SK-N-SH (cell line): Measurements from ENCODE around the gene ZNF132. TPM values are rescaled to one million over a fixed set of nuclear protein-coding genes. Genes with fewer than 3 reads are reported as not detected.

Source experiments
- CTCF ChIA-PET: fragments of 300-600, 350-600 bp; formaldehyde crosslinking; extraction: SDS; loops from one replicate; lab custom pipeline; 2021; lab: Yijun Ruan, JAX
- POLR2A ChIA-PET: fragments of 350-600 bp; sonication (Branson Sonifier 250); formaldehyde crosslinking; extraction: SDS; loops from one replicate; lab custom pipeline; 2020; ENCODE audit warnings: antibody characterized with exemption, inconsistent platforms; lab: Yijun Ruan, JAX
- DNase-seq: peaks from one replicate; pipeline ENCODE4 v3.0.0; 2012
- H2AFZ ChIP-seq: fragments of 200-600 bp; sonication (generic); 2 replicates; pipeline ENCODE4 v1.8.1; 2016; ENCODE audit warnings: antibody characterized with exemption, mild to moderate bottlenecking, low read depth
- H3F3A ChIP-seq: fragments of 200-600 bp; sonication (generic); replicated peaks from 2 replicates; pipeline ENCODE3; 2016; ENCODE audit warnings: antibody characterized with exemption, mild to moderate bottlenecking; ENCODE audit not compliant: insufficient read depth
- H3K27ac ChIP-seq, 2 experiments: fragments of 200-500 bp in 1 of 2; fragments of 200-600 bp in 1 of 2; sonication (Bioruptor generic) in 1 of 2; sonication (generic), shearing (Covaris generic) in 1 of 2; 2 replicates each; pipeline versions ENCODE4 v1.5.1 to v1.6.1; 2014 to 2016; ENCODE audit warnings: low read depth in 2 of 2, inconsistent platforms in 1 of 2, low read length in 1 of 2, mild to moderate bottlenecking in 1 of 2, mixed read lengths in 1 of 2
- H3K27me3 ChIP-seq: fragments of 200-600 bp; sonication (generic), shearing (Covaris generic); 2 replicates; pipeline ENCODE4 v1.6.1; 2016; ENCODE audit warnings: mixed run types; ENCODE audit not compliant: insufficient read depth
- H3K36me3 ChIP-seq, 2 experiments: fragments of 200-500 bp in 1 of 2; fragments of 200-600 bp in 1 of 2; sonication (Bioruptor generic) in 1 of 2; sonication (generic) in 1 of 2; replicated peaks in 1 of 2; 2 replicates each; pipeline versions ENCODE3 to v1.5.1; 2014 to 2016; ENCODE audit warnings: low read length in 1 of 2, mild to moderate bottlenecking in 1 of 2; ENCODE audit not compliant: insufficient read depth in 2 of 2, control insufficient read depth in 1 of 2
- H3K4me1 ChIP-seq, 2 experiments: fragments of 200-500 bp in 1 of 2; fragments of 200-600 bp in 1 of 2; sonication (Bioruptor generic) in 1 of 2; sonication (generic), shearing (Covaris generic) in 1 of 2; 2 replicates each; pipeline versions ENCODE4 v1.5.1 to v1.6.1; 2014 to 2016; ENCODE audit warnings: low read depth in 1 of 2, low read length in 1 of 2, mixed run types in 1 of 2; ENCODE audit not compliant: insufficient read depth in 2 of 2, control insufficient read depth in 1 of 2
- H3K4me2 ChIP-seq: fragments of 200-600 bp; sonication (generic), shearing (Covaris generic); 2 replicates; pipeline ENCODE4 v1.6.1; 2017; ENCODE audit warnings: mixed run types
- H3K4me3 ChIP-seq, 2 experiments: fragments of 200-500 bp in 1 of 2; fragments of 200-600 bp in 1 of 2; sonication (Bioruptor generic) in 1 of 2; sonication (generic), shearing (Covaris generic) in 1 of 2; 2 replicates each; pipeline versions ENCODE4 v1.5.1 to v1.8.1; 2014 to 2016; ENCODE audit warnings: low read depth in 2 of 2, inconsistent platforms in 1 of 2, low read length in 1 of 2, mild to moderate bottlenecking in 1 of 2, mixed read lengths in 1 of 2, moderate library complexity in 1 of 2
- H3K79me2 ChIP-seq: fragments of 200-600 bp; sonication (generic); 2 replicates; pipeline ENCODE4 v1.8.1; 2017; ENCODE audit warnings: mild to moderate bottlenecking; ENCODE audit not compliant: insufficient read depth
- H3K9ac ChIP-seq: fragments of 200-600 bp; sonication (generic); 2 replicates; pipeline ENCODE4 v1.6.1; 2017; ENCODE audit warnings: mixed run types
- H3K9me2 ChIP-seq: fragments of 200-600 bp; sonication (generic); 2 replicates; pipeline ENCODE4 v1.6.1; 2017; ENCODE audit warnings: mixed run types
- H3K9me3 ChIP-seq: fragments of 200-600 bp; sonication (generic); 2 replicates; pipeline ENCODE4 v1.6.1; 2017; ENCODE audit warnings: mixed run types, mild to moderate bottlenecking, moderate library complexity
- H4K20me1 ChIP-seq: fragments of 200-600 bp; sonication (generic); 2 replicates; pipeline ENCODE4 v1.6.1; 2017; ENCODE audit warnings: mild to moderate bottlenecking, mixed run types; ENCODE audit not compliant: insufficient read depth
- CTCF ChIP-seq: fragments of 200-600 bp; sonication (generic); IDR thresholded peaks from 2 replicates; pipeline ENCODE4 v1.6.1; 2017; ENCODE audit warnings: antibody characterized with exemption, mild to moderate bottlenecking, moderate library complexity
- FOSL2 ChIP-seq: IDR thresholded peaks from 2 replicates; pipeline ENCODE4 v1.4.0; 2012; ENCODE audit warnings: low read depth, mild to moderate bottlenecking, moderate library complexity, borderline replicate concordance
- FOXJ3 ChIP-seq: sonication (generic); formaldehyde crosslinking; IDR thresholded peaks from 2 replicates; pipeline ENCODE4 v1.5.1; 2020; ENCODE audit warnings: mild to moderate bottlenecking, missing genetic modification reagents
- FOXM1 ChIP-seq: IDR thresholded peaks from 2 replicates; pipeline ENCODE4 v1.4.0; 2012; ENCODE audit warnings: low read depth, mild to moderate bottlenecking
- GATA2 ChIP-seq: sonication (generic); formaldehyde crosslinking; IDR thresholded peaks from 2 replicates; pipeline ENCODE4 v1.5.0; 2020; ENCODE audit warnings: mild to moderate bottlenecking, missing genetic modification reagents
- IRF3 ChIP-seq: fragments of 150-350 bp; IDR thresholded peaks from 2 replicates; pipeline ENCODE4 v1.6.1; 2016; ENCODE audit warnings: mild to moderate bottlenecking, low read depth, low read length
- JUND ChIP-seq: IDR thresholded peaks from 2 replicates; pipeline ENCODE4 v1.4.0; 2012
- MXI1 ChIP-seq: IDR thresholded peaks from 2 replicates; pipeline ENCODE4 v1.6.1; 2012; ENCODE audit warnings: mild to moderate bottlenecking, low read depth, low read length, improper control_type of control experiment
- NFIC ChIP-seq: IDR thresholded peaks from 2 replicates; pipeline ENCODE4 v1.4.0; 2012; ENCODE audit warnings: borderline replicate concordance
- PBX3 ChIP-seq: IDR thresholded peaks from 2 replicates; pipeline ENCODE4; 2012
- RAD21 ChIP-seq: IDR thresholded peaks from 2 replicates; pipeline ENCODE4 v1.6.1; 2012; ENCODE audit warnings: mild to moderate bottlenecking, low read length
- RFX5 ChIP-seq: IDR thresholded peaks from 2 replicates; pipeline ENCODE4 v1.6.1; 2012; ENCODE audit warnings: mild to moderate bottlenecking, improper control_type of control experiment, low read length
- SIN3A ChIP-seq: IDR thresholded peaks from 2 replicates; pipeline ENCODE4 v1.6.1; 2012; ENCODE audit warnings: low read depth, mild to moderate bottlenecking, low read length, moderate library complexity, borderline replicate concordance
- SMC3 ChIP-seq: IDR thresholded peaks from 2 replicates; pipeline ENCODE4 v1.6.1; 2012; ENCODE audit warnings: low read depth, low read length, improper control_type of control experiment
- TEAD4 ChIP-seq: IDR thresholded peaks from 2 replicates; pipeline ENCODE4 v1.4.0; 2012; ENCODE audit warnings: mild to moderate bottlenecking, borderline replicate concordance; ENCODE audit not compliant: insufficient read depth
- USF1 ChIP-seq: IDR thresholded peaks from 2 replicates; pipeline ENCODE4 v1.4.0; 2012; ENCODE audit warnings: low read depth, borderline replicate concordance
- WGBS: methylation state at CpG from one replicate; pipeline ENCODE4 v1.1.6; 2017; ENCODE audit warnings: low lambda C conversion rate; 5-methylcytosine and 5-hydroxymethylcytosine counted together
- polyA plus RNA-seq, 3 experiments: library from polyadenylated mRNA; depleted of rRNA; stranded (reverse); fragments of >200 nt; gene quantifications; 2 replicates each; pipeline ENCODE4 v1.2.3, GENCODE V29; 2012

Gene ZNF132
- polyA plus RNA-seq, 1 of the 3 experiments (the other 2 are of a cell fraction) = 1.3 TPM

- TF ChIP-seq IRF3 (no peak), SMC3 (no peak), CTCF (no peak), FOXJ3 (CRISPR knock-in tag) (no peak)
These were observed 11.3 kb downstream of the ZNF132 start (continued) for GRCh38 chr19:58428617-58429016.

- Histone ChIP-seq H2AFZ (no peak overlapping the region), H3K27me3 (no peaks in the 10 kb centered on the region), H3K27ac (no peak overlapping the region), H3K9me3 (0 out of 2 replicates have a peak, but pooled peaks cover 3% of the 10 kb centered on the region), H3K36me3 (peaks cover 26 to 42% of the 10 kb centered on the region in 2 experiments), H3K9ac (no peak overlapping the region), H3K79me2 (peaks cover 32% of the 10 kb centered on the region; the same call in 1 of the 2 replicates), H3K4me1 (no peaks in the 10 kb centered on the region), H4K20me1 (no peaks in the 10 kb centered on the region), H3K4me2 (no peak overlapping the region), H3K4me3 (no peak overlapping the region; a peak in 1 of 4 replicates), H3K9me2 (no peaks in the 10 kb centered on the region), H3F3A (peaks cover 7% of the 10 kb centered on the region)
- no peak for DNase-seq
- 94% methylated on average over 7 of the region's 7 CpGs for whole genome bisulfite sequencing
- TF ChIP-seq GATA2 (no peak), FOXM1 (no peak), PBX3 (no peak), SIN3A (no peak), JUND (no peak)
- ChIA-PET POLR2A (no interaction called here), CTCF (no interaction called here)
These were observed 22.9 kb downstream of the ZNF132 start for GRCh38 chr19:58417071-58417470.

GRCh38 chr19:58416604-58417003 is 23.3 kb downstream of the ZNF132 start:
- no peaks in the 10 kb centered on the region for H3K4me1 ChIP-seq

More at GRCh38 chr19:58416604-58417003, 23.3 kb downstream of the ZNF132 start:
- Histone ChIP-seq H2AFZ (no peak overlapping the region), H3K9me3 (0 out of 2 replicates have a peak, but pooled peaks cover 3% of the 10 kb centered on the region), H4K20me1 (no peaks in the 10 kb centered on the region), H3K4me3 (no peak overlapping the region), H3K79me2 (peaks cover 36% of the 10 kb centered on the region), H3K9ac (no peak overlapping the region), H3K4me2 (no peak overlapping the region), H3K36me3 (peaks cover 26 to 42% of the 10 kb centered on the region in 2 experiments), H3K27me3 (no peaks in the 10 kb centered on the region), H3K9me2 (no peaks in the 10 kb centered on the region), H3K27ac (no peak overlapping the region), H3F3A (peaks cover 7% of the 10 kb centered on the region)
- POLR2A ChIA-PET = no interaction called here
- CTCF ChIA-PET = no interaction called here
- TF ChIP-seq TEAD4 (no peak), MXI1 (no peak), NFIC (no peak), FOSL2 (no peak), RAD21 (no peak), RFX5 (no peak), USF1 (no peak), IRF3 (no peak)
- WGBS = 94% methylated on average over 5 of the region's 5 CpGs
- DNase-seq = no peak
